Endothelial cell of umbilical vein (primary cell): Measurements from ENCODE around the gene ELOVL2. TPM values are rescaled to one million over a fixed set of nuclear protein-coding genes. Genes with fewer than 3 reads are reported as not detected.

Experiments used
- BruUV-seq: library from RNA; stranded (reverse); fragments of 400-500 nt; replicated peaks from 2 replicates; lab custom pipeline; 2021; lab: Mats Ljungman, UMichigan
- CTCF ChIA-PET: fragments of 300-600, 350-600 bp; sonication (Branson Sonifier 250); formaldehyde crosslinking; loops from one replicate; lab custom pipeline; 2021; ENCODE audit warnings: antibody characterized with exemption, inconsistent platforms; lab: Charles Lee
- POLR2A ChIA-PET: fragments of 300-600, 350-600 bp; sonication (Branson Sonifier 250); formaldehyde crosslinking; loops from one replicate; lab custom pipeline; 2021; ENCODE audit warnings: antibody characterized with exemption, inconsistent platforms; lab: Charles Lee
- DNase-seq: peaks from one replicate; pipeline ENCODE4 v3.0.0-alpha.2; 2011; ENCODE audit warnings: low read depth, low spot score
- FAIRE-seq: peaks from 2 replicates; lab custom pipeline; 2011; peaks lifted over from hg19 to GRCh38; lab: Jason Lieb, UNC
- H2AFZ ChIP-seq: 2 replicates; pipeline ENCODE4 v1.6.0; 2012; ENCODE audit warnings: low read depth, low read length, control low read depth, inconsistent platforms
- H3K27ac ChIP-seq: 2 replicates; pipeline ENCODE4 v1.5.1; 2011; ENCODE audit warnings: low read depth, mild to moderate bottlenecking, control low read depth, low read length, moderate library complexity; ENCODE audit not compliant: insufficient read depth
- H3K27me3 ChIP-seq, 2 experiments: 2 replicates each; pipeline versions ENCODE4 v1.6.0 to v1.6.1; 2011; ENCODE audit warnings: low read length in 2 of 2, mixed read lengths in 1 of 2; ENCODE audit not compliant: control insufficient read depth in 2 of 2, insufficient read depth in 2 of 2
- H3K36me3 ChIP-seq, 2 experiments: 2 replicates in 1 of 2; 3 replicates in 1 of 2; pipeline ENCODE4 v1.5.1; 2011; ENCODE audit warnings: low read length in 2 of 2, mild to moderate bottlenecking in 1 of 2, moderate library complexity in 1 of 2; ENCODE audit not compliant: control insufficient read depth in 2 of 2, insufficient read depth in 2 of 2; ENCODE audit errors: extremely low read depth in 1 of 2
- H3K4me1 ChIP-seq: 3 replicates; pipeline ENCODE4 v1.5.1; 2011; ENCODE audit warnings: mild to moderate bottlenecking, low read length; ENCODE audit not compliant: control insufficient read depth, insufficient read depth; ENCODE audit errors: extremely low read depth
- H3K4me2 ChIP-seq: 2 replicates; pipeline ENCODE4 v1.6.1; 2011; ENCODE audit warnings: low read length, control low read depth, mixed read lengths; ENCODE audit not compliant: insufficient read depth
- H3K4me3 ChIP-seq, 3 experiments: fragments of 200-600 bp in 1 of 3; sonication (generic), shearing (Covaris generic) in 1 of 3; replicated peaks in 1 of 3; 2 replicates each; pipeline ENCODE4 v1.5.1; 2011 to 2016; ENCODE audit warnings: control low read depth in 3 of 3, low read length in 3 of 3, mild to moderate bottlenecking in 2 of 3, inconsistent platforms in 1 of 3, low read depth in 1 of 3, moderate library complexity in 1 of 3; ENCODE audit not compliant: insufficient read depth in 1 of 3
- H3K79me2 ChIP-seq: 2 replicates; pipeline ENCODE4 v1.6.0; 2012; ENCODE audit warnings: low read length, inconsistent platforms; ENCODE audit not compliant: control insufficient read depth, insufficient read depth
- H3K9ac ChIP-seq: replicated peaks from 2 replicates; pipeline ENCODE3; 2011; ENCODE audit warnings: low read length, control low read depth; ENCODE audit not compliant: insufficient read depth; ENCODE audit errors: extremely low read depth
- H3K9me1 ChIP-seq: replicated peaks from 3 replicates; pipeline ENCODE4 v1.6.0; 2011; ENCODE audit warnings: mild to moderate bottlenecking, low read length; ENCODE audit not compliant: control insufficient read depth, insufficient read depth; ENCODE audit errors: extremely low read depth
- H3K9me3 ChIP-seq: replicated peaks from 2 replicates; pipeline ENCODE4 v1.5.1; 2012; ENCODE audit warnings: low read length, inconsistent platforms; ENCODE audit not compliant: control insufficient read depth, insufficient read depth
- H4K20me1 ChIP-seq: replicated peaks from 2 replicates; pipeline ENCODE3; 2011; ENCODE audit warnings: mild to moderate bottlenecking, low read length; ENCODE audit not compliant: control insufficient read depth, insufficient read depth; ENCODE audit errors: extremely low read depth
- EZH2 ChIP-seq: IDR thresholded peaks from 2 replicates; pipeline ENCODE4 v1.6.1; 2012; ENCODE audit warnings: borderline replicate concordance, low read depth, mild to moderate bottlenecking, moderate library complexity, low read length, inconsistent platforms; ENCODE audit not compliant: severe bottlenecking
- FOS ChIP-seq: IDR thresholded peaks from 2 replicates; pipeline ENCODE4 v1.6.1; 2011; ENCODE audit warnings: mild to moderate bottlenecking, low read length, moderate library complexity, borderline replicate concordance; ENCODE audit not compliant: insufficient read depth
- GATA2 ChIP-seq: IDR thresholded peaks from 2 replicates; pipeline ENCODE4 v1.7.0; 2011; ENCODE audit warnings: low read depth, mild to moderate bottlenecking, moderate library complexity, mixed read lengths, low read length; ENCODE audit not compliant: insufficient read length, insufficient read depth
- JUN ChIP-seq: IDR thresholded peaks from 2 replicates; pipeline ENCODE4 v1.6.1; 2011; ENCODE audit warnings: borderline replicate concordance, low read depth; ENCODE audit not compliant: insufficient read length, insufficient read depth
- MYC ChIP-seq: IDR thresholded peaks from one replicate; pipeline ENCODE4 v1.6.1; 2011; ENCODE audit warnings: mild to moderate bottlenecking, low read depth, low read length
- POLR2A ChIP-seq: IDR thresholded peaks from 2 replicates; pipeline ENCODE4 v1.6.1; 2012; ENCODE audit warnings: low read depth, mild to moderate bottlenecking, control low read depth, low read length
- POLR2AphosphoS5 ChIP-seq: IDR thresholded peaks from 2 replicates; pipeline ENCODE4 v1.6.1; 2012; ENCODE audit warnings: low read depth, mild to moderate bottlenecking, control low read depth, low read length, moderate library complexity; ENCODE audit not compliant: insufficient read depth
- dilution Hi-C: fragments of 300-500 bp; cut with MboI; formaldehyde crosslinking; loops from one replicate; pipeline ENCODE4 v1.15.0; 2019; ENCODE audit warnings: low sequenced_read_pairs; ENCODE audit not compliant: extremely low pct_ligation_motif_present
- intact Hi-C: fragments of 100-400 bp; cut with micrococcal nuclease; formaldehyde crosslinking; loops from one replicate; pipeline ENCODE4 v1.10.0; 2022
- polyA plus RNA-seq, 4 experiments: library from polyadenylated mRNA; depleted of rRNA in 3 of 4; stranded (reverse) in 3 of 4; unstranded in 1 of 4; fragments of >200 nt; gene quantifications; 2 replicates each; pipeline versions ENCODE4 v1.2.1 to v1.2.3, GENCODE V29; 2011 to 2012; ENCODE audit warnings: missing spikeins in 1 of 4
- total RNA-seq: library from RNA; stranded (reverse); gene quantifications from 2 replicates; pipeline ENCODE4 v1.2.3, GENCODE V29; 2021
- TF ChIP-seq, protein P1 (sequence below), 2 donors: IDR thresholded peaks; 1 replicate in 1 of 2; 2 replicates in 1 of 2; pipeline ENCODE4 v1.5.1; 2011; ENCODE audit warnings: low read length in 2 of 2, mild to moderate bottlenecking in 2 of 2, moderate library complexity in 2 of 2, control low read depth in 1 of 2, inconsistent platforms in 1 of 2, low read depth in 1 of 2; ENCODE audit not compliant: insufficient read depth in 1 of 2; ENCODE audit errors: extremely low read depth in 1 of 2

ELOVL2 gene
- total and polyA plus RNA-seq, 2 donors (not counting 3 experiments of a cell fraction or from before 2014, with no cell fraction given) = not detected

DNA sequence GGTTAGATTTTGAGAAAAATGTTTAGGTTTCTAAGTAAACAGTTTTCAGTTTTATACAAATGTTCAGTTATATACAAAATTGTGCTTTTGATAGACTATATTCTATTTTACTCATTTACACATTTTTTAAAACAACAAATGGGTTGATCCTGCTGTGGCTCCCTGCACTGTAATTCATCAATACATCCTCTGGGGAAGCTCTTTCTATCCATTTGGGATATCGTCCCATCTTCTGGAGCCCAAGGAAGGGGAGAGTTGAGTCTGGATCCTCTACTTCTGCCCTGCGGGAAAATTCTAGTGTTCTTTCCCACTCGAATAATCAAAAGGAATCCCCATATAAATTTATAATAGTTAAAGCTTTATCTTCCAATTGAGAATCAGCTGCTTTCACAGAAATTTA, 82.3 kb downstream of the ELOVL2 start:
- CTCF ChIA-PET = interaction anchor here (1.0 to 1.3 kb wide), 3 partner anchors 10 to 535 kb away, joined by 3 to 5 read pairs (median 3); no protein-coding TSS in a partner anchor
- Histone ChIP-seq H3K79me2 (no peaks in the 10 kb centered on the region), H3K9me1 (no peaks in the 10 kb centered on the region), H3K9me3 (no peaks in the 10 kb centered on the region), H2AFZ (no peak overlapping the region), H3K9ac (no peak overlapping the region), H4K20me1 (no peaks in the 10 kb centered on the region), H3K4me1 (no peaks in the 10 kb centered on the region), H3K27ac (no peak overlapping the region), H3K36me3 (no peaks in the 10 kb centered on the region), H3K27me3 (peaks cover 0 to 4% of the 10 kb centered on the region in 2 experiments), H3K4me2 (no peak overlapping the region), H3K4me3 (no peak overlapping the region)
- FAIRE-seq (no peak), DNase-seq (no peak)
- intact Hi-C loops = loop anchor here (5.0 kb wide), 1 partner anchor 90 kb away; no protein-coding TSS in a partner anchor
- no TSS peak for BruUV-seq
- dilution Hi-C loops = no loop called here
- POLR2A ChIA-PET = no interaction called here
- TF ChIP-seq JUN = no peak
- no peak for TF ChIP-seq POLR2A
- no peak for TF ChIP-seq FOS
- TF ChIP-seq POLR2AphosphoS5 = no peak
- TF ChIP-seq, protein P1, sequence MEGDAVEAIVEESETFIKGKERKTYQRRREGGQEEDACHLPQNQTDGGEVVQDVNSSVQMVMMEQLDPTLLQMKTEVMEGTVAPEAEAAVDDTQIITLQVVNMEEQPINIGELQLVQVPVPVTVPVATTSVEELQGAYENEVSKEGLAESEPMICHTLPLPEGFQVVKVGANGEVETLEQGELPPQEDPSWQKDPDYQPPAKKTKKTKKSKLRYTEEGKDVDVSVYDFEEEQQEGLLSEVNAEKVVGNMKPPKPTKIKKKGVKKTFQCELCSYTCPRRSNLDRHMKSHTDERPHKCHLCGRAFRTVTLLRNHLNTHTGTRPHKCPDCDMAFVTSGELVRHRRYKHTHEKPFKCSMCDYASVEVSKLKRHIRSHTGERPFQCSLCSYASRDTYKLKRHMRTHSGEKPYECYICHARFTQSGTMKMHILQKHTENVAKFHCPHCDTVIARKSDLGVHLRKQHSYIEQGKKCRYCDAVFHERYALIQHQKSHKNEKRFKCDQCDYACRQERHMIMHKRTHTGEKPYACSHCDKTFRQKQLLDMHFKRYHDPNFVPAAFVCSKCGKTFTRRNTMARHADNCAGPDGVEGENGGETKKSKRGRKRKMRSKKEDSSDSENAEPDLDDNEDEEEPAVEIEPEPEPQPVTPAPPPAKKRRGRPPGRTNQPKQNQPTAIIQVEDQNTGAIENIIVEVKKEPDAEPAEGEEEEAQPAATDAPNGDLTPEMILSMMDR (IDR thresholded peaks at IDR 0.05; ENCODE audit: extremely low read depth in 1 of 2, insufficient read depth in 1 of 2, low read depth in 1 of 2, low read length in 2 of 2) = no peak
- TF ChIP-seq MYC = no peak
- TF ChIP-seq EZH2 = no peak
- no peak for TF ChIP-seq GATA2
